ENCODE data around the gene HPCAL1.

DNA sequence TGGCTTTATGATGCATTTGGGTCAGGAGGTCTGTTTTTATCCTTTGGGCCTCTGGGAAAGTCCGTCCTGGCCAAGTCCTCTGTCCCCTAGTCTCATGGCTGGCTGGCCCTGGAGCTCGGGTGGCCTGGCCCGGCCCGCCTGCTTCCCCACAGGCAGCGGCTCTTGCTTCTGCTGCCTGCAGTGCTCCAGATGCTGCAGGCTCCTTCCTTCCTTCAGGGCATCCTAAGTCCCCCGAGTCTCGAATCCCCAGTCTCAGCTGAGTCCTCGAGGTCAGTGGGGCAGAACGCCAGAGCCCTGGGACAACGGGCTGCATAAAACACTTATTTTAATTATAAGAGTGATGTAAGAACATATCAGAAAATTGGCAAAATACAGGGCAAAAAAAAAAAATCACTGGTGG is 71.2 kb downstream of the HPCAL1 start:
- TF ChIP-seq CTCF (IDR thresholded peaks at IDR 0.05; ENCODE audit: extremely low read depth in 1 of 2, insufficient read depth in 1 of 2, low read depth in 1 of 2, low read length in 2 of 2) (no peak), FOS (IDR thresholded peaks at IDR 0.05; ENCODE audit: borderline replicate concordance, insufficient read depth, low read length) (no peak), EZH2 (IDR thresholded peaks at IDR 0.05; ENCODE audit: borderline replicate concordance, low read depth, low read length, severe bottlenecking) (no peak), POLR2A (IDR thresholded peaks at IDR 0.05; ENCODE audit: low read depth, low read length) (no peak), POLR2AphosphoS5 (IDR thresholded peaks at IDR 0.05; ENCODE audit: insufficient read depth, low read depth, low read length) (no peak), MYC (IDR thresholded peaks at IDR 0.05; ENCODE audit: low read depth, low read length) (no peak), GATA2 (IDR thresholded peaks at IDR 0.05; ENCODE audit: insufficient read depth, insufficient read length, low read depth, low read length) (no peak), JUN (IDR thresholded peaks at IDR 0.05; ENCODE audit: borderline replicate concordance, insufficient read depth, insufficient read length, low read depth) (no peak)
- TF ChIP-seq, protein P1, sequence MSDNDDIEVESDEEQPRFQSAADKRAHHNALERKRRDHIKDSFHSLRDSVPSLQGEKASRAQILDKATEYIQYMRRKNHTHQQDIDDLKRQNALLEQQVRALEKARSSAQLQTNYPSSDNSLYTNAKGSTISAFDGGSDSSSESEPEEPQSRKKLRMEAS (IDR thresholded peaks at IDR 0.05; ENCODE audit: insufficient read depth, insufficient read length) = no peak

All from endothelial cell of umbilical vein (primary cell).